ENCODE results near the gene TARP.

The TARP gene

GRCh38 chr7:38321050-38321449 is 47.6 kb upstream of the TARP start:
- Histone ChIP-seq H3K36me3 (ENCODE audit: control insufficient read depth, insufficient read depth, low read length) (no peaks in the 10 kb centered on the region), H3K9me3 (ENCODE audit: control insufficient read depth, low read length) (no peaks in the 10 kb centered on the region), H2AFZ (no peak overlapping the region), H3K4me3 (ENCODE audit: low read depth, low read length) (no peak overlapping the region), H3K4me1 (no peaks in the 10 kb centered on the region), H3K27me3 (ENCODE audit: control insufficient read depth, insufficient read depth, low read length) (no peaks in the 10 kb centered on the region), H3K4me2 (ENCODE audit: low read length) (no peak overlapping the region), H3K27ac (no peak overlapping the region), H3K79me2 (no peaks in the 10 kb centered on the region), H3K9ac (no peak overlapping the region)
- TF ChIP-seq, protein P1, sequence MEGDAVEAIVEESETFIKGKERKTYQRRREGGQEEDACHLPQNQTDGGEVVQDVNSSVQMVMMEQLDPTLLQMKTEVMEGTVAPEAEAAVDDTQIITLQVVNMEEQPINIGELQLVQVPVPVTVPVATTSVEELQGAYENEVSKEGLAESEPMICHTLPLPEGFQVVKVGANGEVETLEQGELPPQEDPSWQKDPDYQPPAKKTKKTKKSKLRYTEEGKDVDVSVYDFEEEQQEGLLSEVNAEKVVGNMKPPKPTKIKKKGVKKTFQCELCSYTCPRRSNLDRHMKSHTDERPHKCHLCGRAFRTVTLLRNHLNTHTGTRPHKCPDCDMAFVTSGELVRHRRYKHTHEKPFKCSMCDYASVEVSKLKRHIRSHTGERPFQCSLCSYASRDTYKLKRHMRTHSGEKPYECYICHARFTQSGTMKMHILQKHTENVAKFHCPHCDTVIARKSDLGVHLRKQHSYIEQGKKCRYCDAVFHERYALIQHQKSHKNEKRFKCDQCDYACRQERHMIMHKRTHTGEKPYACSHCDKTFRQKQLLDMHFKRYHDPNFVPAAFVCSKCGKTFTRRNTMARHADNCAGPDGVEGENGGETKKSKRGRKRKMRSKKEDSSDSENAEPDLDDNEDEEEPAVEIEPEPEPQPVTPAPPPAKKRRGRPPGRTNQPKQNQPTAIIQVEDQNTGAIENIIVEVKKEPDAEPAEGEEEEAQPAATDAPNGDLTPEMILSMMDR (IDR thresholded peaks at IDR 0.05) = no peak

DNA sequence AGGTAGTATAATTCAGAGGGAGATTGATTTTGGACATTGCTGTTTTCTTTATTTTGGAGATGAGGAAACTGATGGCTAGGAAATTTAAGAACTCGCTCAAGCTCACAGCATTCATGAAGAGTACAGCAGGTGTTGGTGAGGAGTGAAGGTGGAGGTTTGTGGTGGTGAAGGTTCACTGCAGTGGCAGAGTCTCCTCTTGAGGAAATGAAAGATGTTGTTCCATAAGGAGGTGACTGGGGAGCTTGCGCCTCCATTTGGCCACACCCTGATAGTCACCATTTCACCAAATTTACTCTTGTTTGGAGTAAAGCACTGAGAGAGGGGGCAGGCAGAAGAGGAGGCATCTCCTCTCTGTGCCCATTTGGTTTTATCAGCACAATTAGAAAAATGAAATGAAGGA is 46.4 kb upstream of the TARP start:
- Histone ChIP-seq H3K27me3 (ENCODE audit: control insufficient read depth, insufficient read depth, low read length) (no peaks in the 10 kb centered on the region), H3K27ac (no peak overlapping the region), H3K4me2 (ENCODE audit: low read length) (no peak overlapping the region), H3K9ac (no peak overlapping the region), H3K79me2 (no peaks in the 10 kb centered on the region), H3K4me3 (ENCODE audit: low read depth, low read length) (no peak overlapping the region), H2AFZ (no peak overlapping the region), H3K9me3 (ENCODE audit: control insufficient read depth, low read length) (no peaks in the 10 kb centered on the region), H3K36me3 (ENCODE audit: control insufficient read depth, insufficient read depth, low read length) (no peaks in the 10 kb centered on the region), H3K4me1 (no peaks in the 10 kb centered on the region)
- TF ChIP-seq, protein P1 (IDR thresholded peaks at IDR 0.05) = no peak

DNA sequence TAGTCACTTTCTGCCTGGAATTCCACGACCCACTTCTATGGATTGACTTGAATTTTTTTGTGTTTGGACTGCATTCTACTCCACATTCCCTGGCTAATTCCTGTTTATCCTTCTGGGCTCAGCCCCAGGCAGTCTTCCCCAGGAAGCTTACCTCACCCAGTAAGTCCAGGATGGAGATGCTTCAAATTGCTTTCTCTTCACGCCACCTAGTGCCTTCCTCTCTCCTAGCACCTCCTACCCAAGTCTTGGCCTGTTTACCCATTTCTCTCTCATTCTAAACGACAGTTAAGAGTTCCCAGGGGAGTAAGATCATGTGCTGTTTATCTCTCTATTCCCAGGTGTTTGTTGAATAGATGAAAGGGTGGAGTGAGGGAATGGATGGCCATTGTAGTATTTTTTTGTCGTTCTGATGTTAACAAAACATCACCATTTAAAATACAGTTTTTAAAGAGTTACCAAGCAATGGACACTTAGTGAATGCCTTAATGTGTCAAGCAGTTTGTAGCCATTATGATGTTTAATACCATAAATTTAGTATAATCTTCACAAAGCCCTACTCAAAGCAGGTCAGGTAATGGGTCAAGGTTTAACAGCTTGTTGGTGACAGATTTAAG is 45.5 kb upstream of the TARP start:
- TF ChIP-seq, protein P1 (IDR thresholded peaks at IDR 0.05) = peak; percentile 53
- no peak overlapping the region for H3K4me2 ChIP-seq (ENCODE audit: low read length)
- no peaks in the 10 kb centered on the region for H3K36me3 ChIP-seq (ENCODE audit: control insufficient read depth, insufficient read depth, low read length)
- no peak overlapping the region for H2AFZ ChIP-seq
- H3K79me2 ChIP-seq = no peaks in the 10 kb centered on the region
- H3K4me3 ChIP-seq (ENCODE audit: low read depth, low read length) = no peak overlapping the region
- no peaks in the 10 kb centered on the region for H3K27me3 ChIP-seq (ENCODE audit: control insufficient read depth, insufficient read depth, low read length)
- H3K9ac ChIP-seq = no peak overlapping the region
- no peak overlapping the region for H3K27ac ChIP-seq
- no peaks in the 10 kb centered on the region for H3K4me1 ChIP-seq
- H3K9me3 ChIP-seq (ENCODE audit: control insufficient read depth, low read length) = no peaks in the 10 kb centered on the region

- Histone ChIP-seq H3K79me2 (no peaks in the 10 kb centered on the region), H3K4me2 (ENCODE audit: low read length) (no peak overlapping the region), H2AFZ (no peak overlapping the region), H3K4me3 (ENCODE audit: low read depth, low read length) (no peak overlapping the region), H3K9me3 (ENCODE audit: control insufficient read depth, low read length) (no peaks in the 10 kb centered on the region), H3K36me3 (ENCODE audit: control insufficient read depth, insufficient read depth, low read length) (no peaks in the 10 kb centered on the region), H3K27ac (no peak overlapping the region), H3K4me1 (no peaks in the 10 kb centered on the region), H3K27me3 (ENCODE audit: control insufficient read depth, insufficient read depth, low read length) (no peaks in the 10 kb centered on the region), H3K9ac (no peak overlapping the region)
- TF ChIP-seq, protein P1 (IDR thresholded peaks at IDR 0.05) = no peak
Measured at GRCh38 chr7:38318241-38318640, 44.8 kb upstream of the TARP start.

DNA sequence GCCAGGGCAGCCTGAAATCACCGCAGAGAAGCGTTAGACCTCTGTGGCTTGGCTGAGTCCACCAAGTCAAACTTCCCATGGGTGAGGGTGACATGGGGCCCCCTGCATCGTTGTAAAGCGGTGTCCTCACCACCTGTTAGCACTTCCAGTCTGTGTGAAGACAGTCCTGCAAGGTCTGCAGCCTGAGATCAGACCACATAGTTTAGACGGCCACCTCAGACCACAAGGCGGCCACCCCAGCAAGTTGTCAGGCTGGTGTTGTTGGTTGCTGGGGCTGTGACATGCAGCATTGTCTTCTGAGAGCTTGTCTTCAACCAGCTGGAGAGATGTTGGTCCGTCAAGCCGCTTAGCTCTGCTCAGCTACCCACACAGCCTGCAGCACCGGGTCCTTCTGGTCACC is 44.1 kb upstream of the TARP start:
- no peak overlapping the region for H3K9ac ChIP-seq
- no peak overlapping the region for H3K4me3 ChIP-seq (ENCODE audit: low read depth, low read length)
- no peak overlapping the region for H3K4me2 ChIP-seq (ENCODE audit: low read length)
- TF ChIP-seq, protein P1 (IDR thresholded peaks at IDR 0.05) = no peak
- H3K27ac ChIP-seq = no peak overlapping the region
- no peaks in the 10 kb centered on the region for H3K9me3 ChIP-seq (ENCODE audit: control insufficient read depth, low read length)
- no peaks in the 10 kb centered on the region for H3K4me1 ChIP-seq
- H3K36me3 ChIP-seq (ENCODE audit: control insufficient read depth, insufficient read depth, low read length) = no peaks in the 10 kb centered on the region
- H3K79me2 ChIP-seq = no peaks in the 10 kb centered on the region
- H2AFZ ChIP-seq = no peak overlapping the region
- no peaks in the 10 kb centered on the region for H3K27me3 ChIP-seq (ENCODE audit: control insufficient read depth, insufficient read depth, low read length)
